Muscle layer of colon (tissue), 2 donors: ENCODE data around the gene ASCL5.

Source experiments
- H3K27ac ChIP-seq: one replicate; pipeline ENCODE4 v1.7.0; 2013; ENCODE audit warnings: low read depth, mild to moderate bottlenecking, low read length, moderate library complexity
- H3K27me3 ChIP-seq, 2 donors: one replicate each; pipeline ENCODE4 v1.7.0; 2013; ENCODE audit warnings: low read length in 2 of 2, mild to moderate bottlenecking in 2 of 2; ENCODE audit not compliant: insufficient read depth in 2 of 2, control insufficient read depth in 1 of 2
- H3K36me3 ChIP-seq: one replicate; pipeline ENCODE4 v1.7.0; 2013; ENCODE audit warnings: mild to moderate bottlenecking, low read length; ENCODE audit not compliant: insufficient read depth
- H3K4me1 ChIP-seq: one replicate; pipeline ENCODE4 v1.7.0; 2013; ENCODE audit warnings: mild to moderate bottlenecking, low read length; ENCODE audit not compliant: insufficient read depth
- H3K4me3 ChIP-seq, 2 donors: one replicate each; pipeline ENCODE4 v1.7.0; 2013; ENCODE audit warnings: low read length in 2 of 2, low read depth in 1 of 2, mild to moderate bottlenecking in 1 of 2, moderate library complexity in 1 of 2
- H3K9ac ChIP-seq: one replicate; pipeline ENCODE4 v1.7.0; 2013; ENCODE audit warnings: low read length
- H3K9me3 ChIP-seq: one replicate; pipeline ENCODE4 v1.7.0; 2013; ENCODE audit warnings: mild to moderate bottlenecking, low read length
- donor health status: abdominal sarcoma.
- donor health status: Adenocarcinoma of cecum.

ASCL5 gene

DNA sequence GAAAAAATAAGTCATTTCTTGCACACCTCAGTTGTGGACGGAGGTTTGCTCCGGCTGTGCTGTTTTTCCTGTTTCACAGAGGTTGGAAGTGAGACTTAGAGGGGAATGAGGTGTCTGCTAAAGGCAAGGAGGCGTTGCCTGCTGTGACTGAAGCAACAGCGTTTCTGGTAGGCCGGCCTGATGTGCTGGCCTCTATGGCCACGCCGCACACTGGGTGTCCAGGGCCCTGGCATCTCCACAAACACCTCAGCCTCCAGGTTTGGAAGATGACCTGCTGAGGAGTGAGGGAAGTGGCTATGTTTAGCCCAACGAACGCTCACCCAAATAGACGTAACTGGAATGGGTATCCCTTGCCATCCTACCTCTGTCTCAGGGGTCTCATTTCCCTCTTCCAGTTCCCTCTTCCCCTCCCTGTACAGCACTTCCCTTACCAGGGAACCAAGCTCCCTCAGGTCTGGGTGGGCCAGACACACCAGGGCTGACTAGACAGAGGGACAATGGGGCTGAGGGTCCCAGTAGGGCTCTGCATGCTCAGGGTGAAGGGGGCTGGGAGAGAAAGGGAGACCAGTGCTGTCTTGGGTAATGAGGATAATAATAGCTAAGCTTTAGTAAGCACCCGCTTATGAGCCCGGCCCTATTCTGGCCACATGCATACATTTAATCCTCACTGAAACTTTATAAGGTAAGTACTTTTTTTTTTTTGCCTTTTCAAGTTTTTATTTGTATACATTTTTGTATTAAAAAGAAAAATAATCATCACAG is 26.6 kb downstream of the ASCL5 start:
- no peak overlapping the region for H3K9ac ChIP-seq
- H3K4me3 ChIP-seq: no peak overlapping the region
- no peak overlapping the region for H3K27ac ChIP-seq
- no peaks in the 10 kb centered on the region for H3K27me3 ChIP-seq
- H3K36me3 ChIP-seq: no peaks in the 10 kb centered on the region
- no peaks in the 10 kb centered on the region for H3K9me3 ChIP-seq
- no peaks in the 10 kb centered on the region for H3K4me1 ChIP-seq

- Histone ChIP-seq H3K27me3 (no peaks in the 10 kb centered on the region), H3K9ac (no peak overlapping the region), H3K4me3 (no peak overlapping the region), H3K27ac (no peak overlapping the region), H3K9me3 (no peaks in the 10 kb centered on the region), H3K4me1 (no peaks in the 10 kb centered on the region), H3K36me3 (no peaks in the 10 kb centered on the region)
These were observed 27.8 kb downstream of the ASCL5 start for GRCh38 chr1:201098992-201099677.

- H3K9ac ChIP-seq: no peak overlapping the region
- H3K4me3 ChIP-seq: no peak overlapping the region
- H3K36me3 ChIP-seq: no peaks in the 10 kb centered on the region
- no peak overlapping the region for H3K27ac ChIP-seq
- no peaks in the 10 kb centered on the region for H3K9me3 ChIP-seq
- no peaks in the 10 kb centered on the region for H3K4me1 ChIP-seq
- H3K27me3 ChIP-seq: no peaks in the 10 kb centered on the region
These were observed 29.8 kb downstream of the ASCL5 start for GRCh38 chr1:201096977-201097856.

- Histone ChIP-seq H3K27ac (no peak overlapping the region), H3K9me3 (no peaks in the 10 kb centered on the region), H3K9ac (no peak overlapping the region), H3K27me3 (no peaks in the 10 kb centered on the region), H3K36me3 (no peaks in the 10 kb centered on the region), H3K4me3 (no peak overlapping the region), H3K4me1 (no peaks in the 10 kb centered on the region)
These were observed 30.9 kb downstream of the ASCL5 start for GRCh38 chr1:201096041-201096461.

- Histone ChIP-seq H3K27ac (no peak overlapping the region), H3K4me1 (no peaks in the 10 kb centered on the region), H3K27me3 (no peaks in the 10 kb centered on the region)
These were observed 31.4 kb downstream of the ASCL5 start for GRCh38 chr1:201095581-201095980.

GRCh38 chr1:201094832-201095231 is 32.2 kb downstream of the ASCL5 start:
- no peak overlapping the region for H3K27ac ChIP-seq
- H3K9ac ChIP-seq: no peak overlapping the region
- no peaks in the 10 kb centered on the region for H3K9me3 ChIP-seq
- H3K4me1 ChIP-seq: no peaks in the 10 kb centered on the region
- H3K27me3 ChIP-seq: no peaks in the 10 kb centered on the region
- no peaks in the 10 kb centered on the region for H3K36me3 ChIP-seq
- no peak overlapping the region for H3K4me3 ChIP-seq

More at GRCh38 chr1:201095581-201095980, 31.4 kb downstream of the ASCL5 start:
- Histone ChIP-seq H3K36me3 (no peaks in the 10 kb centered on the region), H3K9ac (no peak overlapping the region), H3K9me3 (no peaks in the 10 kb centered on the region), H3K4me3 (no peak overlapping the region)

DNA sequence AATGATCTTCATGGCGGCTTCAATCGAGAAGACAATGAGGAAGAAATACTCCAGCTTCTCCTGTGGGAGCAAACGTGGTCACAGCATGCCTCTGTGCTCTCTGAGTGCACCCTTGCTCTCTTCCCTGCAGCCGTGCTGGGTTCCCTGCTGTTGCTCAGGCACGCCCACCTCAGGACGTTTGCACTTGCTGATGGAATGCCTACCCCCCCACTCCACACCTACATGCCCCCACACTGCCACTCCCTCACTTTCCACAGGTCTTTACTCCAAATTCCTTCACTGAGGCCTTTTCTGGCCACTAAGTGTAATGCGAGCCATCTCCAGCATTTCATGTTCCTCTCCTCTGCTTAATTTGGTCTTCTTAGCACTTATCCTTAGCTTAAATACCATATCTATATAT is 33.0 kb downstream of the ASCL5 start:
- Histone ChIP-seq H3K27me3 (no peaks in the 10 kb centered on the region), H3K36me3 (no peaks in the 10 kb centered on the region), H3K9ac (no peak overlapping the region), H3K27ac (no peak overlapping the region), H3K4me1 (no peaks in the 10 kb centered on the region), H3K9me3 (no peaks in the 10 kb centered on the region), H3K4me3 (no peak overlapping the region)

GRCh38 chr1:201093561-201093960 is 33.4 kb downstream of the ASCL5 start:
- Histone ChIP-seq H3K27me3 (no peaks in the 10 kb centered on the region), H3K4me1 (no peaks in the 10 kb centered on the region), H3K9me3 (no peaks in the 10 kb centered on the region), H3K36me3 (no peaks in the 10 kb centered on the region), H3K9ac (no peak overlapping the region), H3K27ac (no peak overlapping the region), H3K4me3 (no peak overlapping the region)

DNA sequence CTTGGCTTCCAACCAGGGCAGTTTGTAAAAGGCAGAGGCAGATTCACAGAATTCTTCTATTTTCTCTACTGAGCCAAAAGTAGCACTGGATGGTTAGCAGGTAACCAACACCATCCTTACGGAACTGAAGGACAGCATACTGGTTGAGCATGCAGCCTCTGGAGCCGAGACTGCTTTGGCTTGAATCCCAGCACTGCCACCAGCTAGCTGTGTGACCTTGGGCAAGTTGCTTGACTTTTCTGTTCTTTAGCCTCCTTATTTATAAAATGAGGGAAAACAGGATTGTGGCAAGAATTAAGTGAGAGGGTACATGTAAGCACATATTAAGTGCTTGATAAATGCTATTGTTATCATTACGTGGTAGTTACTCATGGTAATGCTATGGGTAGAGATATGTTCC is 34.2 kb downstream of the ASCL5 start:
- Histone ChIP-seq H3K4me3 (no peak overlapping the region), H3K9ac (no peak overlapping the region), H3K4me1 (no peaks in the 10 kb centered on the region), H3K27me3 (no peaks in the 10 kb centered on the region), H3K36me3 (no peaks in the 10 kb centered on the region), H3K9me3 (no peaks in the 10 kb centered on the region), H3K27ac (no peak overlapping the region)

GRCh38 chr1:201091256-201091655 is 35.7 kb downstream of the ASCL5 start:
- H3K4me3 ChIP-seq: no peak overlapping the region
- H3K36me3 ChIP-seq: no peaks in the 10 kb centered on the region
- H3K9me3 ChIP-seq: no peaks in the 10 kb centered on the region
- no peak overlapping the region for H3K27ac ChIP-seq
- H3K4me1 ChIP-seq: no peaks in the 10 kb centered on the region
- H3K27me3 ChIP-seq: no peaks in the 10 kb centered on the region
- no peak overlapping the region for H3K9ac ChIP-seq

- no peaks in the 10 kb centered on the region for H3K9me3 ChIP-seq
- no peak overlapping the region for H3K27ac ChIP-seq
- H3K4me1 ChIP-seq: no peaks in the 10 kb centered on the region
- no peak overlapping the region for H3K4me3 ChIP-seq
- no peaks in the 10 kb centered on the region for H3K36me3 ChIP-seq
- no peak overlapping the region for H3K9ac ChIP-seq
- H3K27me3 ChIP-seq: no peaks in the 10 kb centered on the region
These were observed 36.4 kb downstream of the ASCL5 start for GRCh38 chr1:201090541-201090940.
